MM.1S (cell line): ENCODE data around the gene CEP104.
A peak's percentile ranks its signal among the peaks of the same experiment; 100 is the strongest.

Source experiments
- DNase-seq: peaks from one replicate; pipeline ENCODE4 v3.0.0-alpha.2; 2015
- H2AFZ ChIP-seq: fragments of 300-600 bp; sonication (generic); 2 replicates; pipeline ENCODE4 v1.6.0; 2016; ENCODE audit warnings: antibody characterized with exemption, low read length
- H3F3A ChIP-seq: fragments of 300-600 bp; sonication (generic); 2 replicates; pipeline ENCODE4 v1.6.1; 2016; ENCODE audit warnings: mild to moderate bottlenecking, antibody characterized with exemption, low read length, moderate library complexity, mixed read lengths; ENCODE audit not compliant: insufficient read depth
- H3K27ac ChIP-seq: fragments of 300-600 bp; sonication (generic); 2 replicates; pipeline ENCODE4 v1.5.1; 2016; ENCODE audit warnings: mild to moderate bottlenecking, low read length
- H3K27me3 ChIP-seq: fragments of 300-600 bp; sonication (generic); replicated peaks from 2 replicates; pipeline ENCODE4 v1.6.0; 2016; ENCODE audit warnings: low read length; ENCODE audit not compliant: insufficient read depth
- H3K36me3 ChIP-seq: fragments of 300-600 bp; sonication (generic); replicated peaks from 2 replicates; pipeline ENCODE4 v1.6.1; 2016; ENCODE audit warnings: mild to moderate bottlenecking, low read length, mixed read lengths; ENCODE audit not compliant: insufficient read depth
- H3K4me1 ChIP-seq: fragments of 300-600 bp; sonication (generic); 2 replicates; pipeline ENCODE4 v1.6.1; 2016; ENCODE audit warnings: low read length, mixed read lengths
- H3K4me2 ChIP-seq: fragments of 300-600 bp; sonication (generic); 2 replicates; pipeline ENCODE4 v1.6.0; 2016; ENCODE audit warnings: low read depth, low read length
- H3K4me3 ChIP-seq: fragments of 300-600 bp; sonication (generic); 2 replicates; pipeline ENCODE4 v1.5.1; 2016; ENCODE audit warnings: low read length, mixed read lengths
- H3K79me2 ChIP-seq: fragments of 300-600 bp; sonication (generic); 2 replicates; pipeline ENCODE4 v1.6.1; 2016; ENCODE audit warnings: mixed run types, low read length, mixed read lengths
- H3K9ac ChIP-seq: fragments of 300-600 bp; sonication (generic); 2 replicates; pipeline ENCODE4 v1.6.1; 2016; ENCODE audit warnings: low read length, mixed read lengths
- H3K9me2 ChIP-seq: fragments of 300-600 bp; sonication (generic); replicated peaks from 2 replicates; pipeline ENCODE4 v1.6.1; 2016; ENCODE audit warnings: mild to moderate bottlenecking, low read length, mixed read lengths; ENCODE audit not compliant: insufficient read depth
- H3K9me3 ChIP-seq: fragments of 300-600 bp; sonication (generic); replicated peaks from 2 replicates; pipeline ENCODE4 v1.6.1; 2016; ENCODE audit warnings: mild to moderate bottlenecking, low read length, mixed read lengths; ENCODE audit not compliant: insufficient read depth
- H4K20me1 ChIP-seq: fragments of 300-600 bp; sonication (generic); 2 replicates; pipeline ENCODE4 v1.6.1; 2016; ENCODE audit warnings: mild to moderate bottlenecking, low read length, moderate library complexity, mixed read lengths; ENCODE audit not compliant: insufficient read depth
- EZH2 ChIP-seq: fragments of 300-600 bp; sonication (generic); optimal IDR thresholded peaks from 2 replicates; pipeline ENCODE3; 2017; ENCODE audit warnings: low read depth, mild to moderate bottlenecking, antibody characterized with exemption, low read length, mixed read lengths
- EZH2phosphoT487 ChIP-seq: fragments of 300-600 bp; sonication (generic); IDR thresholded peaks from 2 replicates; pipeline ENCODE4 v1.6.1; 2018; ENCODE audit warnings: antibody characterized with exemption, low read length
- TF ChIP-seq, protein P1 (sequence below): fragments of 300-600 bp; sonication (generic); IDR thresholded peaks from 2 replicates; pipeline ENCODE4 v1.5.1; 2016; ENCODE audit warnings: antibody characterized with exemption, low read length, mixed read lengths

CEP104 gene

DNA sequence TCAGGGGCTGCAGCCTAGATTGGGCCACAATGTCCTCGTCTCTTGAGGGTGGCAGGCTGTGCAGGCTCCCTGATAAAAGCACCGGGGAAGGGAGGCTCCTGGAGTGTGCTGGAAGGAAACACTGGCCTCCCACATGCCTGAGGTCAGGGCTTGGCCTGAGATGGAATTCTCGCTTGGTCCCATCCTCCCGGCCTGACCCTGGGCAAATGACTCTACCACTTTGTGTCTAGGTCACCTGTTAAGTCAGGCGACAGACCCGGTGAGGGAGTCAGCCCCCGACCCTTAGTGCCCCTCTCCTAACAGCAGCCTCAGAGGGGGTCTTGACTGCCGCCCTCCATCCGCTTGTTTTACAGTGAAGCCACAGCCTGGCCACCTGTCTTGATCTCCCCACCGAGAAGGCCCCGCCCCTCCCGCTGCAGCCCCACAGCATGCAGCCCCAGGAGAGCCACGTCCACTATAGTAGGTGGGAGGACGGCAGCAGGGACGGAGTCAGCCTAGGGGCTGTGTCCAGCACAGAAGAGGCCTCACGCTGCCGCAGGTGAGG, 82.0 kb downstream of the CEP104 start:
- H3K27me3 ChIP-seq, result peaks cover 17% of the 10 kb centered on the region
- no peaks in the 10 kb centered on the region for H3K79me2 ChIP-seq
- no peak for TF ChIP-seq EZH2phosphoT487
- TF ChIP-seq, protein P1, sequence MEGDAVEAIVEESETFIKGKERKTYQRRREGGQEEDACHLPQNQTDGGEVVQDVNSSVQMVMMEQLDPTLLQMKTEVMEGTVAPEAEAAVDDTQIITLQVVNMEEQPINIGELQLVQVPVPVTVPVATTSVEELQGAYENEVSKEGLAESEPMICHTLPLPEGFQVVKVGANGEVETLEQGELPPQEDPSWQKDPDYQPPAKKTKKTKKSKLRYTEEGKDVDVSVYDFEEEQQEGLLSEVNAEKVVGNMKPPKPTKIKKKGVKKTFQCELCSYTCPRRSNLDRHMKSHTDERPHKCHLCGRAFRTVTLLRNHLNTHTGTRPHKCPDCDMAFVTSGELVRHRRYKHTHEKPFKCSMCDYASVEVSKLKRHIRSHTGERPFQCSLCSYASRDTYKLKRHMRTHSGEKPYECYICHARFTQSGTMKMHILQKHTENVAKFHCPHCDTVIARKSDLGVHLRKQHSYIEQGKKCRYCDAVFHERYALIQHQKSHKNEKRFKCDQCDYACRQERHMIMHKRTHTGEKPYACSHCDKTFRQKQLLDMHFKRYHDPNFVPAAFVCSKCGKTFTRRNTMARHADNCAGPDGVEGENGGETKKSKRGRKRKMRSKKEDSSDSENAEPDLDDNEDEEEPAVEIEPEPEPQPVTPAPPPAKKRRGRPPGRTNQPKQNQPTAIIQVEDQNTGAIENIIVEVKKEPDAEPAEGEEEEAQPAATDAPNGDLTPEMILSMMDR, result no peak
- TF ChIP-seq EZH2, result no peak
- no peak for DNase-seq
- 0 out of 2 replicates have a peak, but pooled peaks cover under 1% of the 10 kb centered on the region for H3K36me3 ChIP-seq
- no peaks in the 10 kb centered on the region for H3F3A ChIP-seq
- H3K4me2 ChIP-seq, result peak overlapping the region; percentile 76; the same call in 1 of the 2 replicates
- H3K9me2 ChIP-seq, result no peaks in the 10 kb centered on the region
- peaks cover 17% of the 10 kb centered on the region for H3K4me1 ChIP-seq
- H3K4me3 ChIP-seq, result 0 out of 2 replicates have a peak overlapping the region, but pooled peaks have one; percentile 19
- no peaks in the 10 kb centered on the region for H4K20me1 ChIP-seq
- no peak overlapping the region for H3K27ac ChIP-seq
- no peak overlapping the region for H2AFZ ChIP-seq
- H3K9ac ChIP-seq, result no peak overlapping the region
- H3K9me3 ChIP-seq, result no peaks in the 10 kb centered on the region

DNA sequence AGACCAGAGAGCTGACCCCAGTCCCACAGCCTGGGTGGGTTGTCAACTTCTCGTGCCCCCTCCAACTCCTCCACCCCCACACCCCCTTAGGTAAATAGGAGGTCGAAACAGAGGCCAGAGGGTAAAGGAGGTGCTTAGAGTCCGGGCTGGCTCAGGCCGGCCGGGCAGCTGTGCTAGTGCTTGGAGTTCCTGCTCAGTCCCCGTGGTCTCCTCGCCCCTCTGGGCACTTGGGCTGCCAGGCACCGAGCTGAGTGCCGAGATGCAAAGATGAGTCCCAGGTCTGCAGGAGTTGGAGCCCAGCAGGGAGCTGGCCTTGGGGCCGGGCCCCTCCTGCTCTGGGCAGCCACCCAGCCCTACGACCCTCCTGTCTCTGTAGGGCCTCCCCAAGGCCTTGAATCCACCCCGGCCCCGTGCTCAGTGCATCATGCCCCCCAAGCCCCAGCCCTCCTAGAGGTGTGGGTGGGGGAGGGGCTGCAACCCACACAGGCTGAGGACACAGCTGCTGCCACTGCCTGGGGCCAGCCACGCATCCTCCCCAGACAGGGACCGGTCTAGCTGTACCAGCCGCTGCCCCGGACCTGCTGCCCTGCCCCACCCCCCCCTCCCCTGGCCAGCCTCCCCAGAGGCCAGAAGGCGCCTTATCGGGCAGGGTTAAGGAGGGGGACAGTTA, 82.6 kb downstream of the CEP104 start:
- H3K9me3 ChIP-seq, result no peaks in the 10 kb centered on the region
- H3K79me2 ChIP-seq, result no peaks in the 10 kb centered on the region
- no peak overlapping the region for H3K4me2 ChIP-seq
- H2AFZ ChIP-seq, result no peak overlapping the region
- H3K36me3 ChIP-seq, result no peaks in the 10 kb centered on the region
- no peak for TF ChIP-seq EZH2phosphoT487
- TF ChIP-seq, protein P1, result no peak
- TF ChIP-seq EZH2, result no peak
- H3K4me3 ChIP-seq, result no peak overlapping the region
- no peak overlapping the region for H3K27ac ChIP-seq
- peaks cover 17% of the 10 kb centered on the region for H3K4me1 ChIP-seq
- H3K9me2 ChIP-seq, result no peaks in the 10 kb centered on the region
- peaks cover 23% of the 10 kb centered on the region for H3K27me3 ChIP-seq
- H4K20me1 ChIP-seq, result no peaks in the 10 kb centered on the region
- H3F3A ChIP-seq, result no peaks in the 10 kb centered on the region
- DNase-seq, result no peak
- H3K9ac ChIP-seq, result no peak overlapping the region

DNA sequence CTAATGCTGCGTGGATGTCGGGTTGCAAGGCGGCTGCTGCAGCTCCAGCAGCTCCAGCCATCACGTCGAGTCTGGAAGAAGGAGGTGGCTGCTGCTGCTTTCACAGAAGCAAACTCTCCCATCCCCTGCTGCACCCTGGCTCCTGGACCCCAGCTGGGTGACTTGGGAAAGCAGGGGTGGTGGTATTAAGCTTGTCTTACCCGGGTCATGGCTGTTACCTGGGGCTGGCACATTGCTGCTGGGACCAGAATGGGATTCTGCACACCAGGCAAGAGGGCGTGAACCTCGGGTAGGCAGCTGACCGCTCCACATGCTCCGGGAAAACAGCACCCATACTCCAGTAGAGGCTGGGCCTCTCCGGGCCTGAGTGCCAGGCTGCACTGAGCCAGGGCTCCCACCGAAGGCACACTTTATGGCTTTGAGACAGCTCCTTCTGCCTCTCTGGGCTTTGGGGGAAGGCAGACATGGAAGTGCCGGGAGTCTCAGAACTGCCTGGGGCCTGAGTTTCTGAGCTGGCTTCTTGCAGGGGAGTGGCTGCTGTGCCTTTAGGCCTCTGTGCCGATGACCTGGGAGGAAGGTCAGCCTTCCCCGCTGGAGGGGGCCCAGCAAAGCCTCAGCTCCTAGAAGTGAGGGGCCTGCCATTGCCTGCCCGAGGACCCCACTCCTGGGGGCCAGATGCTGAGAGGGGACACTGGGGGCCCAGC, 83.3 kb downstream of the CEP104 start:
- TF ChIP-seq, protein P1, result no peak
- no peak for TF ChIP-seq EZH2phosphoT487
- no peak for TF ChIP-seq EZH2
- Histone ChIP-seq H3K4me3 (no peak overlapping the region), H4K20me1 (no peaks in the 10 kb centered on the region), H3K9me3 (no peaks in the 10 kb centered on the region), H3K9me2 (no peaks in the 10 kb centered on the region), H3K4me1 (peaks cover 17% of the 10 kb centered on the region), H3K79me2 (no peaks in the 10 kb centered on the region), H2AFZ (no peak overlapping the region), H3K27me3 (peaks cover 30% of the 10 kb centered on the region), H3K4me2 (no peak overlapping the region), H3F3A (no peaks in the 10 kb centered on the region), H3K36me3 (no peaks in the 10 kb centered on the region), H3K27ac (no peak overlapping the region), H3K9ac (no peak overlapping the region)
- DNase-seq, result no peak
